GM18867 (cell line): ENCODE data around the gene SHANK1.

Experiments
- ATAC-seq: cut with Tn5 transposase; IDR thresholded peaks from one replicate; pipeline ENCODE4 v1.9.1; 2021; ENCODE audit warnings: mild to moderate bottlenecking, moderate library complexity; ENCODE audit not compliant: unreplicated experiment

SHANK1 gene

GRCh38 chr19:50662651-50663481, 56.7 kb downstream of the SHANK1 start:
- ATAC-seq: no peak

DNA sequence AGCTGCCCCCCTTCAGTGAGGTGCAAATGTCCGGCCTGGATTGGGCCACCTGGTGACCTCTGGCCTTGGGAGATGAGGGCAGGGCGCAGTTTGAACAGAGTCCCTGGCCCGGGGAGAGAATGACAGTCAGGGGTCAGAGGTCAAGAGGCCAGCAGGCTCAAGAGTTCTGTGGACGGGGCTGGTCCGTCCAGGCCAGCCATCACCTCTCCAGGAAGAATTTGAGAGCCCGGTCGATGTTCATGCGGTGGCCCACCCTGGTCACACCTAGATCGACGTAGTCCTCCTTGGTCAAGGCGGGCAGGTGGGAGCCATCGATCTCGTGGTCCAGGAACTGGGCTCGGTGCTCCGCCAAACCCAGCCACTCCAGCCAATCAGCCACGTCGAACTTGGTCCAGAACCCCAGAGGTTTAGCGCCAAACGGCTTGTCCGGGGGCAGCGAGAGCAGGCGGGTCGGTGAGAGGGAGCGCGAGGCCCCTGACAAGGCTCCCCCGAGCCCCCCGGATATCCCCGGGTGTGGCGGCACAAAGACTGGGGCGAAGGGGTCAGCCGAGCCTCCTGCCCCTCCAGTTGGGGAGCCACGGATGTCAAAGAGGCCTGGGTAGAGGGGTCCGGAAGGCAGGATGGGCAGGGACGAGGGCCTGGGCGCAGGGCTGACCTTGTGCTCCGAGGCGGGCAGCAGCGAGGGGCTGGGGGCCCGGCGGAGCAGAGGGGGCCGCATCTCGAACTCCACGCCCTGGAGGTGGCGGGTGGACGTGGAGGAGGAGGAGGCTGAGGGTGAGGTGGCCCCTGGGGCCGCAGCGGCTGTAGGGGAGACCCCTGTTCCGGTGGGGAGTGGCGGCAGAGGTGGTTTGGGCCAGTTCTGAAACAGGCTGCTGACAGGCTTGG, 57.6 kb downstream of the SHANK1 start:
- no peak for ATAC-seq

DNA sequence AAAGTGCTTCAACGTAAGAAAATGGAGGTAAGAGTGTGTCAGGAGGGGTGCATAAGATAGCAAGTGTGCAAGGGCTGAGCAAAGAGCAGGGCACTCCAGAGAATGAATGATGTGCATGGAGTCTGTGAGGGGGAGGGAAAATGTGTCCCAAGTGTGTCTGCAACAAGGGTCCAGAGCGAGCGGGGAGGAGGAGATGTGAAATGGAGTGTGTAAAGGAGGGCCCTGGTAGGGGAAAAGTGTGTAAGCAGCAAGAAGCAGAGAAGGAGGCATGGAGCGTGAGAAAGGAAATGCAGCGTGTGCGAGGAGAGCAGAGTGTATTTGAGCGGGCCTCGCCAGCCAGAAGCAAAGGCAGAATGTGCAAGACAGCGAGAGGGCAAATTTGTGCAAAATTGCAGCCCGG, 58.6 kb downstream of the SHANK1 start:
- ATAC-seq: no peak

DNA sequence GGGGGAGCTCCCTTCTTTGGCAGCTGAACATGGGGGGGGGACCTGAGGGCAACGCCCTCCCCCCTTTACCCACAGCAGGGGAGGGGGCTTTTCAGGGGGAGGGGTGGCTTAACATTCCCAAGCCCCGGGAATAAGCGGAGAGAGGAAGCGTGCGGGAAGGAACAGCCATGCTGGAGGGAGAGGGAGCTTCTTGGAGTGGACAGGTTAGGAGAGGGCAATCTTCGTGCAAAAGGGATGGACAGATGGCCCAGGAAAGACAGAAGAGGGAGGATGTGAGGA, 59.6 kb downstream of the SHANK1 start:
- ATAC-seq: no peak

DNA sequence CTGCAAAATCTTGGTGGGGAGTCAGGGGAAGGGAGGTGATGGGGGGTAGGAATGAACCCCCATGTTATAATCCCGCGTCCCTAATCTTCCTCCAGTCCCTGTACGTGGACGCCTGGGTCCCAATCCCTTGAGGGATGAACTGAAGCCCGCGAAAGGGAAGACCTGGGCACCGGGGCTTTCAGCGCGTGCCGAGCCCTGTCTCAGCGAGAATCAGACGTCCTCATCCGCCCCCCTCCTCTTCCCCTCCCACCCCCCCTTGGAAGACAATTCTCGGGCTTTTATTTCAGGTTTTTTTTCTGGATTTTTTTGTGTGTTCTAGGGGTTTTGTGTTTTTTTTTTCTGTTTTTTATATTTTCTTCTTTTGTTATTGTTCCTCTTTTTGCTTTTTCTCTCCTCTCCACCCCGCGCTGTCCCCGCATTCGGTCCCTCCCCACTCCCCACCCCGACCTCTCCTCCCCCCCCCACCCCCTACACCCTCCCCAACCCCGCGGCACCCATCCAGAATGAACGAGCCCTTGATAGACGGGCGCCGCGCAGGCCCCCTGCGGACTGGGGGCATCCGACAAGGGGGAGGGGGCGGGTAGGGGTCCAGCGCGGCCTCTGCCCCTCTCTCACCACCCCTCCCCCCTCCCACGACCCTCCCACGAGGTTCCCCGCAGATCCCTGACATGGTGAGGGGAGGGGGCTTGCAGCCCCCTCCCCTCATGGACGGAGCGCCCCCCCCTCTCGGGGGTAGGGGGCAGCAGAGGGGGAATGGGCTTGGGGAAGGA, 60.1 kb downstream of the SHANK1 start:
- ATAC-seq: no peak

DNA sequence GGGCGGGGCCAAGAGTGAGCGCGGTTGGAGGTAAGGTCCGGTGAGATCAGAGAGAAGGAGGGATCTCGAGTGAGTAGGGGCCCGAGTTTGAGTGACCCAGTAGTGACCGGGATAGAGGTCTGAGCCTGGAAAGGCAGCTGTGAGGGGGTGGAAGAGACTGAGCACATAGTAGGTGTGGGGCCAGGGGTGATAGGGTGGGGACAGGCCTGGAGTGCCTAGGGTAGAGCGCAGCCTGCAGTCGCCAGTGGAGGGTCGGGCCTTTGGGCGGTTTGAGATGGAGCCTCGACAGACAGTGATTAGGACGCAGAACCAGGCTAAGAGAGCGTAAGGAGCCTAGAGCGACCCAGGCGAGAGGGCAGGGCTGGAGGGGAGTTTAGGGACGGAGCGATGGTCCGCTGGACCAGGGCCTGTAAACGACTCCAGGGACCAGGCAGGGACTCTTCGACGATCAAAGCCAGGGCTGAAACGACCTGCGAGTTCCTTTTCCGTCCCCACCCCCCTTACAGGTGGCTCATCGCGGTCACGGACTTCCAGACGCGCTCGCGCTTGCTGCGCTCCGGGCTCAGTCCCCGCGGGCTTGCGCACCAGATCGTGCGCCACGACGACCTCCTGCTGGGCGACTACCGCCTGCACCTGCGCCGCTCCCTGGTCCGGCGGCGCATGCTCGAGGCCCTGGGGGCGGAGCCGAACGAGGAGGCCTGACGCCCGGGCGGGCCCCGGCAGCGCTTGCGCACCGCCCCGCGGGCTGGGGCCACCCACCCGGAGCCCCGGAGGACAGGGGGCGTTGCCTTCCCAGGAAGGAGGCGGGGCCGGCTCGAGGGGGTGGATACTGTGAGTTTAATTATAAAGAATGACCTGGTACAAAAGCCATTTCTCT, 60.9 kb downstream of the SHANK1 start:
- ATAC-seq: no peak

DNA sequence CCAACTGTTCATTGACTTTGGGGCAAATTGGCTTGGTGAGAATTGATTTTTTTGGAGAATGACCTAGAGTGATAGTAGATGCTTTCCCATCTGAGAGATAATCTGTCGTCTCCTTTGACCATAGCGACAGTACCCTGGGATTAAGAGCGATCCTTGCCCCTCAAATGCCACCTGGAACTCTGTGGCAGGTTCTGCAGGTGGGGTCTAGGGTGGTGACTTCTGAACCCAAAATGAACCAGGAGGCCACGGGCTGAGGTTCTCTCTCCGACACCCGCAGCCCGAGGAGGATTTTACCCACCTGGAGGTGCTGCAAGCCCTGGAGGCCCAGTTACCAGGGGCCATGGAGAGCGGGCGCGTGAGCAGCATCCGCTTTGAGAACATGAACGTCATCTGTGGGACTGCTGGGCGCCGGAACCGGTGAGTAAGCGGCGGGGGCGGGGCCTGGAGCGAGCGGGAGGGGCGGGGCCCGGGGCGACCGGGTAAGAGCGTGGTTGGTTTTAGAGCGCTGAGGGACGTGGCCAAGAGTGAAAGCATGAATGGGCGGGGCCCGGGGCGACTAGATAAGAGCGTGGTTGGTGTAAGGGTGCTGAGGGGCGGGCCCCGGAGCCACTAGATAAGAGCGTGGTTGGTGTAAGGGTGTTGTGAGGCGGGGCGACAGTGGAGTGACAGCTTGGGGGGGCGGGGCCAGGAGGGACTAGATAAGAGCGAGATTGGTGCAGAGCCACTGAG, 61.7 kb downstream of the SHANK1 start:
- ATAC-seq: peak; percentile 57

DNA sequence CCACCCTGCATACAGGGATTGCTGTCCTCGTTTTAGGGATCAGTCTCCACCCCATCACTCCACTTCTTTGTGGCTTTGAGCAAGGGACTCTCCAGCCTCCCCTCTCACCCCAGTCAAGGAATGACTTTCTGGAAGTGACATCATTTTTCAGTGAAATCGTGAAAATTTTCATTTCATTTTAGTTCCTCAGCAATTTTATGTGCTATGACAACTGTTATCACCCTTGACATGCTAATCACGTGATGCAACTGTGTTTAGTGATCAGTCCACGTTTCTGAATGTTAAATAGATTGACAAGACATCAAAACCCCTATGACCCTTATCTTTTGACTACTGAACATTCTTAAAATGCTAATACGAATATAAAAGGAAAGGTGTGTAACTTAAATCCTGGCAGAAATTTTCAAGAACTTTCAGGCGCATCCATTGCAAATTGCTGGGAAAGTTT, 62.4 kb downstream of the SHANK1 start:
- ATAC-seq: no peak

- ATAC-seq: no peak
These were observed 64.7 kb downstream of the SHANK1 start for GRCh38 chr19:50654882-50655281.

- ATAC-seq: no peak
These were observed 66.9 kb downstream of the SHANK1 start for GRCh38 chr19:50652722-50653121.

GRCh38 chr19:50651174-50651573, 68.4 kb downstream of the SHANK1 start:
- no peak for ATAC-seq

- ATAC-seq: no peak
These were observed 69.9 kb downstream of the SHANK1 start, which contains the start of gene C19orf81 for GRCh38 chr19:50649433-50650391. Gene C19orf81 (plus strand): TSS chr19:50649445. CDS start chr19:50649445, 0 bp downstream.

- no peak for ATAC-seq
These were observed 70.9 kb downstream of the SHANK1 start for GRCh38 chr19:50648659-50649058.

GRCh38 chr19:50647879-50648615, 71.6 kb downstream of the SHANK1 start:
- ATAC-seq: no peak

DNA sequence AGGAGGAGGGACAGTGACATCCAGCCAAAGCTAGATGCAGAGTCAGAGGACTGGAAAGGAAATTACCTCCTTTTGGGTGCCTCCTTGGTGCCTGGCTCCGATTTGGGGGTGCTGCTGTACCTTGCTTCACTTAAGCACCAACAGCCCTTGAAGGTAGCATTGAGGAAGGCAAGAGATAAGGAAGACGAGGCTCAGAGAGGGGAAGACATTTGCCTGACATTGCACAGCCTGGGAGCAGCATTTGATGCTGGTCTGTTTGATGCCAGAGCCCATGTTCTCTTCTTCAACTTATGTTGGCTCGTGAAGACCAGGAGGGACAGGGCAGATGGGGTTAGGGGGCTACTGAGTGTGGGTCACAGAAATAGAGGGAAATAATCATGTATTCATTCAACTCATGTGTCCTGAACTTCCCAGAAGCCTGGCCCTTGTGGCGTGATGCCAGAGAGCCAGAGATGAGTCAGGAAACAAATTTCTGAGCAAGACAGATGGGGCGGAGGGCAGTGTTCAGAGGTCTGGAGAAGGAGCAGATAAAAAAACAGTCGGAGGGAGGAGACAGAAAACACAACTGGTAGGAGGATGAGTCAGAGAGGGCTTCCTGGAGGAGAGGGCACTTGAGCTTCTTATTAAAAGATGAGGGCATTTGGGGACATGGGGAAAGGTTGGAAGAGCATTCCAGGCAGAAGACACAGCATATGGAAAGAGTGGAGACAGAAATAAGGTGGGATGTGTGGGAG, 73.4 kb downstream of the SHANK1 start:
- ATAC-seq: no peak

DNA sequence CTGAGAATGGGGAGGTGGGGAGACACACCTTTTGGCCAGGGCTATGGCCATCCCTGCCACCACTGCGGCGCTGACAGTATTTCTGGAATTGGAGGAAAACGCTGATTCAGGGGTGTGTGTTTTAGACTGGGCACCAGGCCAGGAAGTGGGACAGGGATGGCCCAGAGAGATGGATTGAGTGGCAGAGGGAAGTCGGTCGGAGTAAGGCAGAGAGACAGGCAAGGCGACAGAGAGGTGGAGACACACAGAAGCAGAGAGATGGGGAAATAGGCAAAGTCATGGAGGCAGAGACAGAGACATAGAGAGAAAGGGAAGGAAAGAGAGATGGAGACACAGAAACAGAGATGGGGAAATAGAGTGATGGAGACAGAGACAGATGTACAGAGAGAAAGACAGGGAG, 74.5 kb downstream of the SHANK1 start:
- ATAC-seq: no peak

DNA sequence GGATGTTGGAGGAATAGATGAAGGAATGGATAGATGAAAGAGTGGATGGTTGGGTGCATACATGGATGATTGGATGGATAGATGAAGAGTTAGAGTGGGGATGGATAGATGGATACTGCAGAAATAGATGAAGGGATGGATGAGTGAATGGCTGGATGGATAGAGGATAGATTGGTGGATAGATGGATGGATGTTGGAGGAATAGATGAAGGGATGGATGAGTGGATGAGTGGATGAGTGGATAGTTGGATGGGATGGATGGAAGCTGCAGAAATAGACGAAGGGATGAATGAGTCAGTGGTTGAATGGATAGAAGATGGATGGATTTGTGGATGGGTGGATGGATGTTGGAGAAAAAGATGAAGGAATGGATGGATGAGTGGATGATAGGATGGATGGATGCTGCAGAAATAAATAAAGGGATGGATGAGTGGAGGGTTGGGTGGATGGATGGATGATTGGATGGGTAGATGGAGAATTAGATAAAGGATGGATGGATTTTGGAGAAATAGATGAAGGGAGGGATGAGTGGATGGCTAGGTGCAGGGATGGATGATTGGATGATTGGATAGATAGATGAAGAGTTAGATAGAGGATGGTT, 75.2 kb downstream of the SHANK1 start:
- ATAC-seq: no peak
